ENCODE data around the gene ACACB. TPM values are rescaled to one million over a fixed set of nuclear protein-coding genes. Genes with fewer than 3 reads are reported as not detected.
A peak's percentile ranks its signal among the peaks of the same experiment; 100 is the strongest.

ACACB gene
- total RNA-seq, 1 donor from 2014 or later: 130 TPM

GRCh38 chr12:109130297-109131153 lies 14.1 kb downstream of the ACACB start:
- intact Hi-C loops (cut with DNase I): no loop called here
- Histone ChIP-seq H3K9me3 (no peaks in the 10 kb centered on the region), H3K36me3 (no peaks in the 10 kb centered on the region), H3K27ac (no peak overlapping the region), H3K4me1 (peaks cover 6% of the 10 kb centered on the region), H3K4me3 (no peak overlapping the region), H3K27me3 (no peaks in the 10 kb centered on the region)
- TF ChIP-seq, protein P1, sequence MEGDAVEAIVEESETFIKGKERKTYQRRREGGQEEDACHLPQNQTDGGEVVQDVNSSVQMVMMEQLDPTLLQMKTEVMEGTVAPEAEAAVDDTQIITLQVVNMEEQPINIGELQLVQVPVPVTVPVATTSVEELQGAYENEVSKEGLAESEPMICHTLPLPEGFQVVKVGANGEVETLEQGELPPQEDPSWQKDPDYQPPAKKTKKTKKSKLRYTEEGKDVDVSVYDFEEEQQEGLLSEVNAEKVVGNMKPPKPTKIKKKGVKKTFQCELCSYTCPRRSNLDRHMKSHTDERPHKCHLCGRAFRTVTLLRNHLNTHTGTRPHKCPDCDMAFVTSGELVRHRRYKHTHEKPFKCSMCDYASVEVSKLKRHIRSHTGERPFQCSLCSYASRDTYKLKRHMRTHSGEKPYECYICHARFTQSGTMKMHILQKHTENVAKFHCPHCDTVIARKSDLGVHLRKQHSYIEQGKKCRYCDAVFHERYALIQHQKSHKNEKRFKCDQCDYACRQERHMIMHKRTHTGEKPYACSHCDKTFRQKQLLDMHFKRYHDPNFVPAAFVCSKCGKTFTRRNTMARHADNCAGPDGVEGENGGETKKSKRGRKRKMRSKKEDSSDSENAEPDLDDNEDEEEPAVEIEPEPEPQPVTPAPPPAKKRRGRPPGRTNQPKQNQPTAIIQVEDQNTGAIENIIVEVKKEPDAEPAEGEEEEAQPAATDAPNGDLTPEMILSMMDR (IDR thresholded peaks at IDR 0.05): no peak
- no peak for TF ChIP-seq POLR2A (IDR thresholded peaks at IDR 0.05)
- TF ChIP-seq POLR2AphosphoS5 (IDR thresholded peaks at IDR 0.05; ENCODE audit: insufficient read depth in 1 of 2, low read depth in 1 of 2): no peak
- DNase-seq (ENCODE audit: extremely low spot score in 2 of 2): no peak

DNA sequence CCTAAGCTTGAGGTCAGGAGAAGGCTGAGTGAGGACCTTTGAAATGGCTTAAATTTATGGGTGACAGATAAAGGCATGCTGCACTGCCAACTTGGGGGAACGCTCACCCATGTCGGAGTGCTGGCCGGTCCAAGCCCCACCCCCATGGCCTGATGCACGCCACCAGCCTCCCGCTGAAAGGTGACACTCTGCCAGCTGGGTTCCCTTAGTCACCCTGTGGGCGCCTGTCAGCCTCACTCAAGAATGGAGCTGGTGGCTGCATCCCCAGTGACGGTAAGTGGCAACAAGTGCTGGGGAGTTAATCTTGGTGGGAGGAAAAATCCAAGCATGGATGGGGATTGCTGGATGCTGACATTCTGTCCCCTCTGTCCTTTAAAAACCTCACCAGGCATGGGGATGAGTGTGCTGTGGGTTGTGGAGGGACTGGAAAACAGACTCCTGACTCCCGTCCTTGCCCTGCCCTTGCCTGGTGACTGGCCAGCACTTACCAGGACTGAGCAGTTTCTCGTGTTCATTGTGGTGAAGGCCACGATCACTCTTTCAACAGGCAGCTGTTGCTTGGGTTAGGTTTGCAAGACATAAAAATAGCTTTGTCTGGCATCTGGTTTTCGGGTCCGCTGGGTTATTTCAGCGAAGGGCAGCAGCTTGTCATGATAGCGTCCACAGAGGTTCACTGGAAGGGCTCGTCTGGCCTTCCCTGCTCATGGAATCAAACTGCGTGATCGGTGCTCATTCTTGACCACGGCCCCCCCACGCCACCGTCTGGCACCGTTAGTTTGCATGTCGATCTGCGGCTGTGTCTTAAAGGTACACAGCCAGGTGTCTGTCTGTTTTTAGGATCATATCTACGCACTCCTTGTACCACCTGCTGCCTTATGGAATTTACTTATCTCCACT lies 15.0 kb downstream of the ACACB start:
- intact Hi-C loops (cut with DNase I): no loop called here
- Histone ChIP-seq H3K4me3 (no peak overlapping the region), H3K9me3 (no peaks in the 10 kb centered on the region), H3K27me3 (no peaks in the 10 kb centered on the region), H3K36me3 (no peaks in the 10 kb centered on the region), H3K4me1 (no peaks in the 10 kb centered on the region), H3K27ac (no peak overlapping the region)
- TF ChIP-seq POLR2AphosphoS5 (IDR thresholded peaks at IDR 0.05; ENCODE audit: insufficient read depth in 1 of 2, low read depth in 1 of 2) (no peak), POLR2A (IDR thresholded peaks at IDR 0.05) (no peak)
- TF ChIP-seq, protein P1 (IDR thresholded peaks at IDR 0.05): no peak
- DNase-seq (ENCODE audit: extremely low spot score in 2 of 2): no peak

GRCh38 chr12:109134186-109134917 lies 18.0 kb downstream of the ACACB start:
- Histone ChIP-seq H3K27ac (peak overlapping the region; percentile 24), H3K4me3 (no peak overlapping the region), H3K27me3 (no peaks in the 10 kb centered on the region), H3K9me3 (no peaks in the 10 kb centered on the region), H3K36me3 (no peaks in the 10 kb centered on the region), H3K4me1 (peaks cover 3% of the 10 kb centered on the region)
- no peak for TF ChIP-seq POLR2A (IDR thresholded peaks at IDR 0.05)
- TF ChIP-seq, protein P1 (IDR thresholded peaks at IDR 0.05): peak in 2 of 3 experiments; percentile 12 to 32
- TF ChIP-seq POLR2AphosphoS5 (IDR thresholded peaks at IDR 0.05; ENCODE audit: insufficient read depth in 1 of 2, low read depth in 1 of 2): peak; percentile 28 to 56
- intact Hi-C loops (cut with DNase I): no loop called here
- DNase-seq (ENCODE audit: extremely low spot score in 2 of 2): no peak

DNA sequence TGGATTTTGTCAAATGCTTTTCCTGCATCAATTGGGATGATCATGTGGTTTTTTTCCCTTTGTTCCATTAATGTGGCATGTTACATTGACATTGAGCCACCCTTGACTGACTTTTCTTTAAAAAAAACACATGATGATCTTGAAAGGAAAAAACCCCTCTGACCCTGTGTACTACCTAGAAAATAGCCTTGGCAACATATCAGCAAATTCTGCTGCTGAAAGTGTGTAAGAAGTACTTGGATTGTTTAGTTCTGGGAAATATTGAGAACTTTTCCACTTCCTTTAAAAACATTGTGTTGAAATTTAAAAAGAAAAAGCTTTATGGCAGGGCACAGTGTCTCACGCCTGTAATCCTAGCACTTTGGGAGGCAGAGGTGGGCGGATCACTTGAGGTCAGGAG lies 20.7 kb downstream of the ACACB start:
- Histone ChIP-seq H3K27me3 (no peaks in the 10 kb centered on the region), H3K4me3 (no peak overlapping the region), H3K36me3 (peaks cover 0 to 8% of the 10 kb centered on the region in 2 donors), H3K9me3 (no peaks in the 10 kb centered on the region), H3K27ac (peak overlapping the region; percentile 65), H3K4me1 (peaks cover 3% of the 10 kb centered on the region)
- TF ChIP-seq POLR2A (IDR thresholded peaks at IDR 0.05) (no peak), POLR2AphosphoS5 (IDR thresholded peaks at IDR 0.05; ENCODE audit: insufficient read depth in 1 of 2, low read depth in 1 of 2) (peak in 1 of 2 donors; percentile 90)
- intact Hi-C loops (cut with DNase I): no loop called here
- DNase-seq (ENCODE audit: extremely low spot score in 2 of 2): no peak

DNA sequence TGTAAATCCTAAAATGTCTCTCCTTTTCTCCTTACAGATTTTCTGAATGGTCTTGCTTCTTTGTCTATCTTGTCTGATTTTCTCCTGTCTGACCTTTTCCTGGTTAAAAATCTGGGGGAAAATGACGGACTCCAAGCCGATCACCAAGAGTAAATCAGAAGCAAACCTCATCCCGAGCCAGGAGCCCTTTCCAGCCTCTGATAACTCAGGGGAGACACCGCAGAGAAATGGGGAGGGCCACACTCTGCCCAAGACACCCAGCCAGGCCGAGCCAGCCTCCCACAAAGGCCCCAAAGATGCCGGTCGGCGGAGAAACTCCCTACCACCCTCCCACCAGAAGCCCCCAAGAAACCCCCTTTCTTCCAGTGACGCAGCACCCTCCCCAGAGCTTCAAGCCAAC lies 23.0 kb downstream of the ACACB start:
- Histone ChIP-seq H3K4me1 (peaks cover 3% of the 10 kb centered on the region), H3K4me3 (no peak overlapping the region), H3K27ac (no peak overlapping the region), H3K27me3 (no peaks in the 10 kb centered on the region), H3K9me3 (no peaks in the 10 kb centered on the region), H3K36me3 (peaks cover 0 to 8% of the 10 kb centered on the region in 2 donors)
- intact Hi-C loops (cut with DNase I): no loop called here
- TF ChIP-seq, protein P1 (IDR thresholded peaks at IDR 0.05): no peak
- TF ChIP-seq POLR2AphosphoS5 (IDR thresholded peaks at IDR 0.05; ENCODE audit: insufficient read depth in 1 of 2, low read depth in 1 of 2) (no peak), POLR2A (IDR thresholded peaks at IDR 0.05) (no peak)
- DNase-seq (ENCODE audit: extremely low spot score in 2 of 2): no peak

Measured in vagina (tissue), 2 donors.